CD4-positive, alpha-beta T cell treated with Interleukin-2 at 100 ng/mL for 4 hours (primary cell): Measurements from ENCODE around the gene TM4SF4.

Experiments
- DNase-seq: peaks from one replicate; pipeline ENCODE4 v3.0.0-alpha.2; 2020; ENCODE audit warnings: low spot score

TM4SF4 gene

DNA sequence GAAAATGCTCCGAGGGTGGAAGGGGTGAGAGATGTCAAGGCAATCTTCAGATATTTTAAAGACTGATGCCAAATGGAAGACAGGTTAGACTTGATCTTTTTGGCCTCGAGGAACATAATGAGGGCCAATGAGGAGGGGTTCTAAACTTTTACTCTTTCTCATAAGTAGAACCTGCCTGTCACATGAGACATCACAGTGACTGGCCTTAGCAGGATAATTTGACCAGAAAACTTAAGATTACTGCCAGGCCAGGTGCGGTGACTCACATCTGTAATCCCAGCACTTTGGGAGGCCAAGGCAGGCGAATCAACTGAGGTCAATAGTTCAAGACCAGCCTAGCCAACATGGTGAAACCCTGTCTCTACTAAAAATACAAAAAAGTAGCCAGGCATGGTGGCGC is 12.2 kb downstream of the TM4SF4 start:
- no peak for DNase-seq

DNA sequence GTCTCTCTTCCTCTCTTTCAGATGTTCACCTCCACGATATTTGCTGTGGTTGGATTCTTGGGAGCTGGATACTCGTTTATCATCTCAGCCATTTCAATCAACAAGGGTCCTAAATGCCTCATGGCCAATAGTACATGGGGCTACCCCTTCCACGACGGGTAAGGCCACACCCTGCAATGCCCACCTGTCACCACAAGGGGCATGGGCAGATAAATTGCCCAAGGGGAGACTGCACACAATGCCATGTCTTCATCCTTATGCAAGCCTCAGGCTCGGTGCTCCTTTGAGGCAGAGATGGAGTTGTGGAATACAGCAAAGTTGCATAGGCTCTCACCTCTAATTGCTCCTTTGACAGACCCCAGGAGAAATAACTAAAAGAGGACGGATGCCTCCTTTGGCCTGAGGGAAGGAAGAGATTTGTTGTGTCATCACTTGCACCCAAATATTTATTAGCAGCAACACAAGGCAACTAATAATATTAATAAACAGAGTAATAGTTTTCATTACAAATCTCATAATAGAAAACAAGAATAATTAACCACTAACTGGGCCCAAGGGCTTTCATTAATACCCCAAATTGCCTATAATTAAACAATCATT is 13.2 kb downstream of the TM4SF4 start:
- peak; percentile 29 for DNase-seq

GRCh38 chr3:149489060-149489690 is 14.7 kb downstream of the TM4SF4 start:
- no peak for DNase-seq

DNA sequence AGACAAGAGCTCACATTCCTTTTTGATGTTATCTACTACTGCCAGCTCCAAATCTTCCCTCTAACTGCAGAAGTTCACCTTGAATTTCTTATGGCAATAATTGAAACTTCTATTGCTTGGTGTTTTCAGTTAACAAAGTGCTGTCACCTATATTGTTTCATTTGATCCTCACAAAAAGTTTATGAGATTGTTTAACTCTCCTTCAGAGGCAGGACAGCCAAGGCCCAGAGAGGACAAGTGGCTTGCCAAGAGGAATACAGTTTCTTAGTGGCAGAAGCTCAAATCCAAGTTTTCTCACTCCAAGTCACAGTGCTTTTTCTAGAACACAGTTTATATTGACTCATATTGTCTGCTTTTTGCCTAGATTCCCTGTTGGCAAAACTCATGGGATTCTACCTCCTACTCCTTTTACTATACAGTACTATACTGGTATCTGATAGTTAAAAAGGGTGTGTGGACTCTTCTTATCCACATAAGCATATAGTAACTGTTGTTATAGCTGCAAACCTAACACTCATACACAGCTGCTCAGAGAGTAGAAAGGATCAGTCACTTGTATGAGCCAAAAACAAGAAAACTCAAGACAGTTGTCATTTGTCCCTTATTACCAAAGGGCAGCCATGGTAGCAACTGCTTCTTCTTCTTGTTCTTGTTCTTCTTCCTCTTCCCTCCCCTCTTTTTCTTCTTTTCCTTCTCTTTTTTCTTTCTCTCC is 15.9 kb downstream of the TM4SF4 start:
- no peak for DNase-seq

DNA sequence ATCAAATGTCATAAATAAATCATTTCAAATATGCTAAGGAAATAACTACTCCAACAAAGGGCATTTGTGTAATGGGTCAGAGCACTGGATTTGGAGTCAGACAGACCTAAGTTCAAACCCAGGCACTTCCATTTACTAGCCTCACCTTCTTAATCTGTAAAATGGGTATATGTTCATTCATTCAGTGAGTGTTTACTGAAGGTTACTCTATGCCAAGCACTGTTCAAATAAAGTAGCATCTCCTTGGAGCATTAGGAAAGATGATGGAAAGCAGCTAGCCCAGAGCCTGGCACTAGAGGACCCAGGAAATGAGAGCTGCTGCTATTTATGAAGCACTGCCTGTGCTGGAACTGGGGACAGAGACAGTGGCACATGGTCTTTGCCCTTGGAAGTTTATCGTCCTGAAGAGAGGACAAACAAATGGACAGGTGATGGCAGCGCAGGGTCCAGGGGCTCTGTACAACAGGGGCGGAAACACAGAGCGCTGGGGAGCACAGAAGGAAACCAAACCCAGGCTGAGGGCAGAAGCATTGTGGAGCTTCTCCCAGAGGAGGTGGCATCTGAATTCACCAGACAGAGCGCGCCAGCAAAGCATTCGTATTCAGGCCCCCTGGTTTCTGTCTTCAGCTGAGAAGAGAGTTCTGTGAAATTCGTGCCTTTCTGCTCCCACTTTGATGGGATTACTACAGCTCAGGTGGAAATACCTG is 19.0 kb downstream of the TM4SF4 start:
- no peak for DNase-seq

- peak; percentile 29 for DNase-seq
Observed at GRCh38 chr3:149494022-149494758, 19.7 kb downstream of the TM4SF4 start.

- no peak for DNase-seq
Observed at GRCh38 chr3:149494759-149495580, 20.5 kb downstream of the TM4SF4 start.

DNA sequence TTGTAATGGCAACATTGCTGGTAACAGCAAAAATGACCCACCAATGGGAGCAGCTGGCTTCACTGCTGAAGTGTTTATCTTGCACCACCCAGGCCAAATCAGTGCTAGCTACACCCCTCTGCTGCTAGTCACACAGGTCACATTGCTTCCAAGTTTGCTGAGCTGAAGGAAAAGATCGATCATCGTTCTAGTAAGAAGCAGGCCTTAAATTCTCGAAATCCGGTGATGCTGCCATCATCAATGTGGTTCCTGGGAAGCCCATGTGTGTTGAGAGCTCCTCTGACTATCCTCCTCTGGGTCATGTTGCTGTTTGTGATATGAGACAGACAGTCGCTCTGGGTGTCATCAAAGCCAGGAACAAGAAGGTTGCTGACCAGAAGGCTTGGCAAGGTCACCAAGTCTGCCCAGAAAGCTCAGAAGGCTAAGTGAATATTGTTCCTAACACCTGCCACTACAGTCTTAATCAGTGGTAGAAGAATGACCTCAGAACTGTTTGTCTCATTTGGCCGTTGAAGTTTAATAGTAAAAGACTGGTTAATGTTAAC is 21.2 kb downstream of the TM4SF4 start:
- no peak for DNase-seq

GRCh38 chr3:149496891-149497290 is 22.4 kb downstream of the TM4SF4 start:
- DNase-seq: no peak

- no peak for DNase-seq
Observed at GRCh38 chr3:149497966-149498670, 23.6 kb downstream of the TM4SF4 start.

DNA sequence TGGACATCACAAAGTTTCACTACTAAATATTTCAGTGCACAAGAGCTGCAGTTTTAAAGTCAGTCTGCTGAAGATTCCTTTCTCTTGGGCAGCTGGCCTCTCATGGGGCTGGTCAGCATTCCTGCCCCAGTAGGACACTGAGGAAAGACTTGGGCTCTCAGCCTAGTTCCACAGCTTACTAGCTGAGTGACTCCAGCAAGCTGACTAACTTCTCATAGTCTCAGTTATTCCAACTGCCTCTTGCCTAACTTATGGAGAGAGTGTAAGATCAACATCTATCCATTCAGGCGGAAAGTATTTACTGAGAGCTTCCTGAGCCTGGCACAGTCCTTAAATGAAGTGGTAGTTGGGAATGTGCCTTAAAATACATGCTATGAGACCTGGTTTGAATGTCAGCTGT is 27.0 kb downstream of the TM4SF4 start:
- DNase-seq: no peak

DNA sequence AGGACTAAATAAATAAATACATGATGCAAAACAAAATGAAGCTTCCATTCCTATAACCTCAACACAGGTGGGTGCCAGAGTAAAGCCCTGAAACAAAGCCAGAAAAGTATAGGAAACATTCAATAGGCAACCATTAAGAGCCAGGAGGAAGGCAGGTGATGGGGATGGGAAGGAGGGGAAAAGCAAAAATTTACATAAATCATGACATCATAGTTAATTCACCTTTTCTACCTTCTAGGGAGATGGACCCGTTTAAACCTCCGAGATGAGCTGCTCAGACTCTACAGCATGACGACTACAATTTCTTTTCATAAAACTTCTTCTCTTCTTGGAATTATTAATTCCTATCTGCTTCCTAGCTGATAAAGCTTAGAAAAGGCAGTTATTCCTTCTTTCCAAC is 27.9 kb downstream of the TM4SF4 start:
- no peak for DNase-seq

DNA sequence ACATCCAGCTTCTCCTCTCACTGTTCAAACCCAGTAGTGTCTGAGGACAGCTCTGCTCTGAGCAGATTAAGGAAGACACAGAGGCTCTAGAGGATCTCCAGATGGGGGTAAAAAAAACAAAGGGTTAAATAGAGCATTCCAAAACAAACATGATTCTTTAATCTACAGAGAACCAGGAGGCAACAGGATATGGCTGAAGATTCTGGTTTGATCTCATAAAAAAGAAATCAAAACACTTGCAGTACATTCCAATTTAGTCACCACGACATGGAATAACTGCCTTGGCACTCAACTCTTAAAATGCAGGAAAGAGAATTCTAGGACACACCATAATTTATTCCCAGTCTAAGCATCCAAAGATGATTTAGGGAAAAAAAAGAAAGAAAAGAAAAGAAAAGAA is 32.0 kb downstream of the TM4SF4 start:
- DNase-seq: no peak

GRCh38 chr3:149506965-149507364 is 32.5 kb downstream of the TM4SF4 start:
- DNase-seq: no peak

DNA sequence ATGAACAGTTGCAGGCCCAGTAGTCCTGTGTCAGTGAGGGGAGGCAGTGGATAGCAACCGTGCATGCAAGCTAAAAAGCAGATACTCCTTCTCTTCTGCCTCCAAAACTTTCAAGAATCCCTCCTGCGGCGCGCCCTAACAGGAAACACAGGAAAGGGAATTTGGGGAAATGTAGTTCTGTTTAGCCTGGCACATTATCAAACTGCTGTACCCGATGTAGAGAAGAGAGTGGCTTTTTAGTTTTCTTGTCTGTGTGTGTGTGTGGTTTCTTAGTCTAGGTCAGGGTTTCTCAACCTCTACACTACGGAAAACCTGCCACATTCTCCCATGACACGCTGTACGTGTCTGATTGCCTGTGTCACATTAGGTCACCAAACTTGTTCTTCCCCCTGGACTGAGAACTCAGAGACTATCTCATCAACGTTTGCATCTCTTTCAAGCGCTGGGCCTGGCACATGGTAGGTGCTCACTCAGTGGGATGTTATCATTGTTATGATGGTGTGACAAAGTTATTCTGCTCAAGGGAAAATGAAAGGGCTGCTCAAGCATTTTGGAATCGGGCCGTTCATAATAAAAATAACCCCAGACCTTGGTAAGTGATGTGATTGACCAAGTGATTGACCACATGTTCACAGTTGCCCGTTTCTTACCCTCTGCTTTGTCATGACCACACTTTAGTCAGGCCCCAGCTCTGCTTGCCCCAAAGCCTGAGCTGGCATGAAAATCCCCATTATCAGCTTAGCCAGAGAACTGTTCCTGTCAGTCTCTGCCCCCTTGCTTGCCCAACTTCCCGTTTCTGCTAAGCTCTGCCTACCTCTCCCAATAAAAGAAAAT is 33.2 kb downstream of the TM4SF4 start:
- no peak for DNase-seq

DNA sequence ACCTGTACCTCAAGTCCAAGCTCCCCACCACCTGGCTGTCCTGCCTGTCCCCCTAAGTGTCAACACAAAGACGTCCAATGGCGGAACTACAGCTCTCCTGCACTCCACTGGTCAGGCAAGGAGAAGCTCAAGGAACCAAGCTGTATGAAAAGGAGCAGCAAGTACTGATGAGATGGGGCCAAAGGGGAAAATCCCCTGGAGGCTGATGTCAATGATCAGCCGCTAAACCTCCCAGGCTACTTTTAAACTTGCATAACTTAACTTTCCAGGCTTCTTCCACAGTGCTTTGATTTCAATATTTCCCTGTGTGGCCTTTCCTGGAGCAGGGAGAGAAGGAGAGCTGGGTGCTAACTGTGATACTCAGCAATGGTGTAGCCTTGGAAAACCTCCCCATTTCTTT is 35.0 kb downstream of the TM4SF4 start:
- DNase-seq: no peak

DNA sequence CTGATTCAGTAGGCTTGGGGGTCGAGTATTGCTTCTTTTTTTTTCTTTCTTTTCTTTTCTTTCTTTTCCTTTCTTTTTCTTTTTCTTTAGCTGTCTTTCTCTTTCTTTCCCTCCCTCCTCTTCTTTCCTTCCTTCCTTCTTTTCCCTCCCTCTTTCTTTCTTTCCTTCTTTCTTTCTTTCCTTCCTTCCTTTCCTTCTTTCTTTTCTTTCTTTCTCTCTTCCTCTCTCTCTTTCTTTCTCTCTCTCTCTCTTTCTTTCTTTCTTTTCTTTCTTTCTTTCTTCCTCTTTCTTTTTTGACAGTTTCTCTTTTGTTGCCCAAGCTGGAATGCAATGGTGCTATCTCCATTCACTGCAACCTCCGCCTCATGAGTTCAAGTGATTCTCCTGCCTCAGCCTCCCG is 36.0 kb downstream of the TM4SF4 start:
- DNase-seq: no peak

DNA sequence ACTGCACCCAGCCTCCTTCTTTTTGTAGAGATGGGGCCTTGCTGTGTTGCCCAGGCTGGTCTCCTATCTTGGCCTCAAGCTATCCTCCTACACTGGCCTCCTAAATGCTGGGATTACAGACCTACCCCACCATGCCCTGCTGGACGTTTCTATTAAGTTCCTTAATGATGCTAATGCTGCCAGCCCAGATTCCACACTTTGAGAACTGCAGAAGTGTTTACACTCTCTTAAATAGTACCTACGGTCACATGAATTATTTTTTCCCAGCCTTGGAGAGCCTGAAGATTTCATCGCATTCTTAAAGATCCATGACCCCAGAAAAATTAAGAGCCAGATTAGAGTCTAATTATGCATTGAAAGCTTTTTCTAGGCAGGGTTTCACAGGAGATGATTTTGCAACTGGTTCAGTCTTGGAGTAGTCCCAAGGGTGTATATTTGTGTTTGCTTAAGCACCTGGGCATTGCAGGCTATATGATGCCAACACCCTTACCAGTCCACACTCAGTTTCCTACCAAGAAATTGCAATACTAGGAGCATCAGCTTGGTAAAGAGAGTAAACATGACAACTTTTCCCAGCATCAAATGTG is 36.6 kb downstream of the TM4SF4 start:
- no peak for DNase-seq
